Measurements from ENCODE around the gene ASS1.

- TF ChIP-seq CTCF (IDR thresholded peaks at IDR 0.05; ENCODE audit: insufficient read depth, low read length, poor library complexity, severe bottlenecking) (no peak), EZH2phosphoT487 (conservative IDR thresholded peaks at IDR 0.05; ENCODE audit: low read length) (no peak)
These were observed 13.0 kb upstream of the ASS1 start for GRCh38 chr9:130431536-130432303.

Measured in SU-DHL-6 (cell line).